ENCODE measurements around the gene CBLC.
A peak's percentile ranks its signal among the peaks of the same experiment; 100 is the strongest.

CBLC gene

DNA sequence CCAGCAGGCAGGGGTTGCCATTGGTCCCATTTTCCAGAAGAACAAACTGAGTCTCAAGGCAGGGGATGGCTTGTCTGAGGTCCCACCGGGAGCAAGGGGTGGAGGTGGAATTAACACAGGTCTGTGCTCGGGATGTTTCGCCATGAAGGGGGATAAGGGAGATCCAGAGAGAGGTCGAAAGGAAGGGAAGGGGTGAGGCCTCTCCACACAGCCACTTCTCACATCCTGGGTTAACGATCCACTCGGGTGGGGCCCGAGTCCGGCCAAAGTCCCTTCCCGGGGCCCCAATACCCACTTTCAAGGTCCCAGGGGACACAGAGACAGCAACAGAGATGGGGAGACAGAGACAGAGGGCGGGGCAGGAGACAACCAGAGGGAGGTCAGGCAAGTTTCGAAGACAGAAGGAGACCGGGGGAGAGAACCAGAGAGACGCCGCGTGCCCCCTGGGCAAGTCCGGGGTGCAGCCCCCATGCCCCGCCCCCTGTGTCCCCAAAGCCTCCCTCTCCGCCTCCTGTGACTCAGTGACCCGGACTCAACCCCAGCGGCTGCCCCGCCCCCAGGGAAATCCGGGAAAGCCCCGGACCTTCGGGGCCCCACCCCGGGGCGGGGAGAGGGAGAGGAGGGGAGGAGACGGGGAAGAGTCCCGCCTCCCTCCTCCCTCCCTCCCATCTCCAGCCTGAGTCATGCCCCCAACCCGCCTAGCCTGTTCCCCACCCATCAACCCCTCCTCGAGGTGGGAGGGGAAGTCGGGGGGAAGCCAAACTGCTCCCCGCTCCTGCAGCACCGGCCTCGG lies 30.5 kb upstream of the CBLC start:
- DNase-seq = peak; percentile 91

DNA sequence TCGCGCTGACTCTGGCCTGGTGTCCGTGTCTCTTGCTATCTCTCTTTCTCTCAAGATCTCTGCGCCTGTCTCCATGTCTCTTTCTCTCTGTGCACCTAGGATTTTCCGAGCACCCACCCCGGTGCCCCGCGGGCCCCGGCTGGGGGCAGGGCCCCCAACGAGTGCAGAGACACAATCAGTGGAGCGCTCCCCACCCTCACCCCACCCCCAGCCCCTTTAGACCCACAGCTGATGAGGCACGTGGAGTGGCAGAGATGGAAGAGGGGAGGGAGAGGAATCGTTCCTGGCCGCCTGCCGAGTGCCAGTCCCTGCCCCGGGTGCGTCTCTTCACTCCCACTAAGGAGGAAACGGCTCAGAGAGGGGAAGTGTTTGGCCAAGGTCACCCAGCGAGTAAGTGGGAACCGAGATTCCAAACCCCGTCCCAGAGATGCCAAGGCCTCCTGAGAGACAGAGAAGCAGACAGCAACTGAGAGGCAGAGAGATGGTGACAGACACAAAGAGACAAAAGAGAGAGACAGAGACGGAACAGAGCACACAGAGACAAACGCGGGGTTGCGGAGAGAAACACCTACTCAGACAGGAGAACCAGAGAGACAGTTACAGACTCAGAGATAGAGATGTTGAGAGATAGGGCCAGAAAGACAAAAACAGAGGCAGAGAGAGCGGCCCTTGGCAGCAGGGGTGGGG lies 29.8 kb upstream of the CBLC start:
- peak; percentile 31 for DNase-seq

DNA sequence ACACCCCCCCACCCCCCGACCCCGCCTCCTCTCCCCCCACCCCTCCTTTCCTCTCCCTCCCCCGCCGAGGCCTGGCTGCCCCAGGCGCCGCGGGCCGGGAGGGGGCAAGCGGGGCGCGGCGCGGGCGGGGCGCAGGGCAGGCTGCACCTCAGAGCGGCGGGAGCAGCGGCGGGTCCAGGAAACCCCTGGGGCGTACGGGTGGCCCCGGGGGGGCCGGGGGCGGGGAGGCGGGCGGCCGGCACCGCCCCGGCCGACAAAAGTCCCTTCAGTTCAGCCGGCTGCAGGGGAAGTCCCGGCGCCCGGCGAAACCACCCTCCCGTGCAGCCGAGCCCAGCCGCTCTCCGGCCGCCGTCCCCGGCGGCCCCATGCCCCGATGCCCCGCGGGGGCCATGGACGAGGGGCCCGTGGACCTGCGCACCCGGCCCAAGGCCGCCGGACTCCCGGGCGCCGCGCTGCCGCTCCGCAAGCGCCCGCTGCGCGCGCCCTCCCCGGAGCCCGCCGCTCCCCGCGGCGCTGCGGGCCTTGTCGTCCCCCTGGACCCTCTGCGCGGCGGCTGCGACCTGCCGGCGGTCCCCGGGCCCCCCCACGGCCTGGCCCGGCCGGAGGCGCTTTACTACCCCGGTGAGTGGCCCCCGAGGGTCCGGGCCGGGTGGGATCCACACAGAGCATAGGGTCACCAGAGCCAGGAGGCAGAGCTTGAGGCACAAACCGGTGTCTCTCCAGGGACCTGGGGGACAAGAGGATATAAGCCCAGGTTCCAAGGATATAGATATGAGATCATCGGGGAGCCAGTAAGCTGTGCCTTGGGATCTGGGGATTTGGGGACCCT lies 29.1 kb upstream of the CBLC start, which contains the start of gene BCL3:
TSS of gene BCL3 (plus strand) at position 283 of the 829 bp plus-strand sequence. CDS start at position 366, 83 bp downstream.
- peak; percentile 60 for DNase-seq

DNA sequence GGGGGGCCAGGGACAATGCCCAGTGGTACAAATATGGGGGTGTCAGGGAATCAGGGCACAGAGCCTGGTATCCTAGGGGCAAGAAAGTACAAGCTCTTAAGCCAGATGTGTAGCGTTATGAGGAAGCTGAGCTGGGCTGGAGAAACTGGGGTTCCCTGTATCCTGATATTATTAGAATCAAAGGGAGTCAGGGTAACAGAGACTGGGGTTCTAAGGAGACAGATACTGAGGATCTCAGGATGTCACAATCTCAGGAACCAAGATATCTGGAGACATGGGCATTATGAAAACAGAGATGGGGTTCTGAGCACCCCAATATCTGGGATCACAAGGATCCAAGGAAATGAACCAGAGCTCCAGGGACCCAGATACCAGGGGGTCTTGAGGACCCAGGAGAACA lies 28.4 kb upstream of the CBLC start:
- DNase-seq = no peak

DNA sequence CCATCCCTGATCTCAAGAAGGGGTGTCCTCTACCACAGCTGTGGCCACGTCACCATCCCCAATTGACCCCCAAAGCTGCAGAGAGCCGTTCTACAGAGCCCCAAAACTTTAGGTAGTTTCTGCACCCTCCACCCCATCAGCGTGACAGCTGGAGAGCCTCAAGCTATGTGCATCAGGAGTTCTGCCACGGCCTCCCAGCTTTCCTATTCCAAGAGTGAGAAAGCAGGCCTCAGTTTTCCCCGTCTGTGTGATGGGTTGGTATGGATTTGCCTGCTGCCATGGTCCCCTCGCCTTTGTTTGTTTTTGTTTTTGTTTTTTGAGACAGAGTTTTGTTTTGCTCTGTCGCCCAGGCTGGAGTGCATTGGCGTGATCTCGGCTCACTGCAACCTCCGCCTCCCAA lies 27.7 kb upstream of the CBLC start:
- no peak for DNase-seq

DNA sequence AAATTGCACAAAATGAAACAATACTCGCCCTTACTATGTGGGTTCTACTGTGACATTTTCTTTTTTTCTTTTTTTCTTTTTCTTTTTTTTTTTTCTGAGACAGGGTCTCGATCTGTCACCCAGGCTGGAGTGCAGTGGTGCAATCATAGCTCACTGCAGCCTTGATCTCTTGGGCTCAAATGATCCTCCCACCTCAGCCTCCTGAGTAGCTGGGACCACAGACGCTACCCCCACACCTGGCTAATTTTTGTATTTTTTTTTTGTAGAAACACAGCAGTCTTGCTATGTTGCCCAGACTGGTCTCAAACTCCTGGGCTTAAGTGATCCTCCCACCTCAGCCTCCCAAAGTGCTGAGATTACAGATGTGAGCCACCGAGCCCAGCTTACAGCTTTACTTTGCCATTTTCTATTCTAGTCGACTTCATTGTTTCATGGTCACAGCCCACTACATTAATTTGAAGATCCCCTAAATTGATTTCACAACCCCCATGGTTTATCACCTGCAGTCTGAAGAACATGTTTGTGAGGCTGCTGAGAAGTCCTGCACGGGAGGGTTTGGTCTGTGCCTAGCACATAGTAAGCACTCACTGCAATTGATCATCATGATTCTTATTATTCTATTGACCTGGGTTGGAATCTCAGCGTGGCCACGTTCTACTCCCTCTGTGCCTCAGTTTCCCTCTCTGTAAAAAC lies 25.4 kb upstream of the CBLC start:
- DNase-seq = no peak

DNA sequence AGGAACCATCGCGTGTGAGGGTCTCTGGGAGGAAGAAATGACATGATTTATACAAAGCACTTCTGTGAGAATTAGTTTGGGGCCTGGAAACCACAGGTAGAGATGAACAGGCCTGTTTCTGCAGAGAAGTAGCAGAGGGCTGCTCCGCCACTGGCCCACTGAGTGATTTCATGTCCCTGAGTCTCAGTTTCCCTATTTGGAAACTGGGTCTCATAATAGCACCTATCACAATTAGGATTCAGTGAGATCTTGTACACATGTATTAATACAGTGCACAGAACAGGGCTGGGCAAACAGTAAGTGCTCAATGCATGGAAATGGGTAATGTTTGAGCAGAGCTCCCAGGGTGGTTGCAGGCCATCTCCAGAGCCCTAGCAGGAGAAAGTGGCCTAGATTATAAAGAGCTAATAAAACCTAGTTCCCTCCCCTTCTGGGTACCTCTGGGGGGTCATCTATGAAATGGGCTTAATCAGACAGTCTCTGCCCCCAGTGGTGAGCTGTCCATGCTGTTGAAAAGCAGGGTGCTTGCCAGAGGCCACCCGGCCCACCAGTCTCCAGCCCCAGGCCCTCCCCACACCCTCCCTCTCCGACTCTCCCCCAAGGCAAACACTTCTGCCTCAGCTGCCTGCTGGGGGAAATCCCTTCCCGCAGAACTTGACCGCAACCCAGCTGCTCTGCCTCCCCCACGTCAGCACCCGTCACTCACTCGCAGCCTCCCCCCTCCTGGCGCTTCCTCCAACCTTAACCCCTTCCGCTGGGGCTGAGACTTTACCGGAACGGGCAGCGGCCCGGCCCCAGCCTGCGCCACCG lies 24.7 kb upstream of the CBLC start:
- peak; percentile 94 for DNase-seq

DNA sequence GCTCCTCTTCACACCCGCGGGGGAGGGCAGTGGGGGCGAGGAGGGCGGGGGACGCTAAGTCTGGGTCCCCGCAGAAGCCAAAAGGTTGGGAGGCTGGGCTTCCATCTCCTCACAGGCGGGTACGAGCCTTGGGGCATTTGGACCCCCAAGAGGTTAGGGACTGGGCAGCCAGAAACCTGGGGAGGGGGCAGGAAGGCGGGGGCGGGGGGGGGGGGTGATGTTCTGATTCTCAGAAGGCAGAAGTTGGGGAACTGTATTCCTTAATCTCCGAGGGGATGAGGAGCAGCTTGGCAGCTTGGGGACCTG lies 24.1 kb upstream of the CBLC start:
- no peak for DNase-seq

DNA sequence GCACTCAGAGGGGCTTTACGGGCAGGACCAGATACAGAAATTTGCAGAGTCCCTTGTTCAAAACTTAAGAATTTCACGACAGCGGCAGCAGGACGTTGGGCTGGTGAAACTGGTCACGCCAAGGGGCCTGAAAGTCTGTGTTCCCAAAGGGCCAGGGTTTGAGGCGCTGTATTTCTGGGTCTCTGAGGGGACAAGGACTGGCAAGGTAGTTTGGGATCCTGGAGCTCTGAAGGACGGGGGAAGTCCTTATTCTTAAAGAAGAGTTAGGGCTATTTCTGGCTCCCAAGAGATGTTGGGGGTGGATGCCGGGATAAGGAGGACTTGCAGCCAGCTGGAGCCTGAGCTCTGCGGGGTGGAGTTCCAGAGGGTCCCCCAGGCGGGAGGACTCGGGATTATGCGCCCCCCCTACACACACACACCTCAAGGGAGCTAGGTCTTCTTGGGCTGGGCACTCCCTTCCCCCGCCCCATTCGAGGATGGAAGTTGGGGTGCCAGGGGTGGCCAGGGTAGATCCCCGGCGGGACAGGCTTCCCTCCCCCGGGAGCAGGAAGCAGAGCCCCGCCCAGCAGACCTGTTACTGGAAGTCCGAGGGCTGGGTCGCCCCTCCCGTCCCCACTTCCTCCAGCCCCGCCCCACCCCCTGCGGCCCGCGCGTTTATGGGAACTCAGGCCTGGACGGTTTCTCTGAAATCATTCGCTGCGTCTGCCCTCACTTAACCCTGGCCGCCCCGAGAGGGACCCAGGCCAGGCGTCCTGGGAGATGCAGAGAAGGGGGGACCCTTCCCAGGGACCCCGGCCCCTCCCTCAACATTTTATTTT lies 23.5 kb upstream of the CBLC start:
- peak; percentile 73 for DNase-seq

DNA sequence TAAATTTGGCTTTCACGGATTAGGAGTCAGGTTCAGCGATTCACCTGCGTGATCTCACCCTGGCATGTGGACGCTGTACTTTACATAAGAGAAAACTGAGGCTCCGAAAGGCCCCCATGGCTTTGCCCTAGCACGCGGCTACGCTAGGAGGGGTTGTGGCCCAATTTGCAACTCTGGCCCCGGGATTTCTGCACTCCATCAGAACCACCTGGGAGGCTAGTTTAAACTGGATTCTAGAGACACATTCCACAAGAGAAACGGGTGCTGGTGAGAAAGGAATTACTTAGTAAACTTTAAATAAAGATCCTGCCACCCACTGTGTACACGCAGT lies 23.0 kb upstream of the CBLC start:
- no peak for DNase-seq

DNA sequence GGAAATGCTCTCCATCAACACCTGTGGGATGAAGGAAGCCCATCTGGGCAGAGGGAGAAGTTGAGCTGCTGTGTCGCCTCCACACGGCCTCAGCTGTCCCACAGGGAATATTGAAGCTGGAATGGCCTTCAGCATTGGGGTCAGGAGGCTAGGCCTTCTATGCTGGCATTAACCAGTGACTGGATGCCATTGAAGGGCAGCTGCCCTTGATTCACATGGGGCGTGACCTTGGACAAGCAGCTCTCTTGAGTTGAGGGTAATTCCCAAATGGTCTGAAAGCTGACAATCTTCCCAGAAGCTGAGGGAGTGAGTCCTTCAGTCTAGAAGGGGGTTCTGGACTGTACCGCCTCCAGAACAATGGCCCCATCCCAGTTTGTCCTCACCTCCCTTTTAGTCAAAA lies 22.5 kb upstream of the CBLC start:
- no peak for DNase-seq

DNA sequence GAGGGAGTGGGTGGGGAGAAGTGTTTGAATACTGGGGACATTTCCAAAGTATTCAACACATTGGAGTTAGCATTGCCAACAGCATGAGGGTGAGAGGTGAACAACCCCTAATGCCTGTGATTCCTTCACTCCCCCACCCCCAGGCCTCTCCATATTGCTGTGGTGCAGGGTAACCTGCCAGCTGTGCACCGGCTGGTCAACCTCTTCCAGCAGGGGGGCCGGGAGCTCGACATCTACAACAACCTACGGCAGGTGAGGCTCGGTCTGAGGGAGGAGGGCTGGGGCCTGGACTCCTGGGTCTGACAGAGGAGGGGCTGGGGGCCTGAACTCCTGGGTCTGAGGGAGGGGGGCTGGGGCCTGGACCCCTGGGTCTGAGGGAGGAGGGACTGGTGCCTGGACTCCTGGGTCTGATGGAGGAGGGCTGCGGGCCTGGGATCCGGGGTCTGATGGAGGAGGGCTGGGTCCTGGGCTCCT lies 21.6 kb upstream of the CBLC start:
- no peak for DNase-seq

DNA sequence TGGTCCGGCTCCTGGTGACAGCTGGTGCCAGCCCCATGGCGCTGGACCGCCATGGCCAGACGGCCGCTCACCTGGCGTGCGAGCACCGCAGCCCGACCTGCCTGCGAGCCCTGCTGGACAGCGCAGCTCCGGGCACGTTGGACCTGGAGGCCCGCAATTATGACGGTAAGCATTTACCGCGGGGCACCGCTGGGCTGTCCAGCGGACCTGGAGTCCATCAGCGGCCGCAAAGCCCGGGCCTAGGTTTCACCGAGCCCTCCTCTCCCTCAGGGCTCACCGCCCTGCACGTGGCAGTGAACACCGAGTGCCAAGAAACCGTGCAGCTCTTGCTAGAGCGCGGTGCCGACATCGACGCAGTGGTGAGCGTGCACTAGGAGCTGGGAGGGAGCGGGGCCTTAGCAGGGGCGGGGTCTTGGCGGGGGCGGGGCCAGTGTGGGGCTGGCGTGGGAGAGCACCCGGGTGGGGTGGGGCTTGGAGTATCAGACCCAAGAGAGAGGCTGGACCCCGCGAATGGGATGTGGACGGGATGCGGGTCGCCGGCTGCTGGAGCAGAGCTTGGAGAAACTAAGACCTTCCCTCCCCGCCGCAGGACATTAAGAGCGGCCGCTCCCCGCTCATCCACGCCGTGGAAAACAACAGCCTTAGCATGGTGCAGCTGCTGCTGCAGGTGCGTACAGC lies 20.5 kb upstream of the CBLC start:
- no peak for DNase-seq

DNA sequence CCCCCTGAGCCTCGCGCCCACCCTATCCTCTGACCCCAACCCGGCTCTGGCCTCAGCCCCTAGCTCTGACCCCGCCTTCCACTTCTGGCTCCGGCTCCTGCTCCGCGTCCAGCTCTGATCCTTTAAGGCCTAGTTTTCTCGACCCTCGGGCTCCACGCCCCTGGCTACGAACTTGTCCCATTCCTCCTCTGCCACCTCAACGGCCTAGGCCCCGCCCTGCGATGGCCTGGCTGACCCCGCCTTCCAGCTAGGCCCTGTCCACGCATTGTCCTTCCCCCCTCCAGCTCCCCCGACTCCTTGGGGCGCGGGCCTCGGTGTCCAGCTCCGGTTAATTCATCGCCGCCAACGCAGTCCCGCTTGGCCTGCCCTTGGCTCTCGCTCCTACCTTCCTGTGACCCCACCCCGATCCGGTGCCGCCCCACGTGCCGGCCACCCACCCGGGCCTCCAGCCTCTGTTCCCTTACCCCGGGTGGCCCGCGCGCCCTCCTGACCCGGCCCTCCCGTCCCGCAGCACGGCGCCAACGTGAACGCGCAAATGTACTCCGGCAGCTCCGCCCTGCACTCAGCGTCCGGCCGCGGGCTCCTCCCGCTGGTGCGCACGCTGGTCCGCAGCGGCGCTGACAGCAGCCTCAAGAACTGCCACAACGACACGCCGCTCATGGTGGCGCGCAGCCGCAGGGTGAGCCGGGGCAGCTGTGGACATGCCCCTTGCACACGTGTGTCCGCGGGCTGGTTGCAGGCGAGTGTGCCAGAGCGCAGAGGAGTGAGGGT lies 19.8 kb upstream of the CBLC start:
- DNase-seq = no peak

DNA sequence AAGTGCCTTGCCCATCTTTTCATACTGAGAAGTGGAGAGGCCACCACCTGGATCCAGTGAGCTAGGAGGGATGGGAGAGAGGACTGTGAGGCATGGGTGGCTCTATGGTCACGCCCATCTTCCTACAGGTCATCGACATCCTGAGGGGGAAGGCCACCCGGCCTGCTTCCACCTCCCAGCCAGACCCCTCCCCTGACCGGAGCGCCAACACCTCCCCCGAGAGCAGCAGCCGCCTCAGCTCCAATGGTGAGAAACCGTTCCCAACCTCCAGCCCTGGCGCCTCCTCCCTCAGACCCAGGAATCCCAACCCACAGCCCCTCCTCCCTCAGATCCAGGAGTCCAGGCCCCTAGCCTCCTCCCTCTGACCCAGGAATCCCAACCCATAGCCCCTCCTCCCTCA lies 19.1 kb upstream of the CBLC start:
- no peak for DNase-seq

DNA sequence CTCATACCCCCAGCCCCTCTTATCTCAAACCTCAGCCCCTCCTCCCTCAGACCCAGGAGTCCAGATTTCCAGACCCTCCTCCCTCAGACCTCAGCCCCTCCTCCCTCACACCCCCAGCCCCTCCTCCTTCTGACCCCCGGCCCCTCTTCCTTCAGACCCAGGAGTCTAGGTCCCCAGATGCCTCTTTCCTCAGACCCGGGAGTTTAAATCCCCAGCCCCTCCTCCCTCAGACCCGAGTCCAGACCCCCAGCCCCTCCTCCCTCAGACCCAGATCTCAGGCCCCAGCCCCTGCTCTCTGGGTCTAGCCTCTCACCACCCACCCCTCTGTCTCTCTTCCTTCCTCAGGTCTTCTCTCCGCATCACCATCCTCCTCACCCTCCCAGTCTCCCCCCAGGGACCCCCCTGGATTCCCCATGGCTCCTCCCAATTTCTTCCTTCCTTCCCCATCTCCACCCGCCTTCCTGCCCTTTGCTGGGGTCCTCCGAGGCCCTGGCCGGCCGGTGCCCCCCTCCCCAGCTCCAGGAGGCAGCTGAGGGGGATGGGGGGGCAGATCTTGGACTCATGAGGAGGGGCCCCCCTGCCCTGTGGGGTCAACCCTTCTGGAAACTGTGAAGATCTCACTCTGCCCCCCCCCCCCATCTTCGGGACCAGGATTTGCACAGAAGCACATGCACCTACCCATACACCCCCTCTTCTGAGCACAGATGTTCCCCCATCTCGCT lies 18.4 kb upstream of the CBLC start:
- no peak for DNase-seq

DNA sequence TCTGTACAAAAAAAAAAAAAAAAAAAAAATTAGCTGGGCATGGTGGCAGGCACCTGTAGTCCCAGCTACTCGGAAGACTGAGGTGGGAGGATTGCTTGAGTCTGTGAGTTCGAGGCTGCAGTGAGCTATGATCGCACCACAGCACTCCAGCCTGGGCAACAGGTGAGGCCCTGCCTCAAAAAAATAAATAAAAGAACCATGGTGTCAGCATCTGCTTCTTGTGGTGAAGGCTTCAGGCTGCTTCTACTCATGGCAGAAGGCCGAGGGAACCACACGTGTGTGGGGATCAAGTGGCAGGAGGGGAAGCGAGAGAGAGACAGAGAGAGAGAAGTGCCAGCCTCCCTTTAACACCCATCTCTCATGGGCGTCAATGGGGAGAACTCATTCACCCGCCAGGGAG lies 15.7 kb upstream of the CBLC start:
- DNase-seq = no peak

DNA sequence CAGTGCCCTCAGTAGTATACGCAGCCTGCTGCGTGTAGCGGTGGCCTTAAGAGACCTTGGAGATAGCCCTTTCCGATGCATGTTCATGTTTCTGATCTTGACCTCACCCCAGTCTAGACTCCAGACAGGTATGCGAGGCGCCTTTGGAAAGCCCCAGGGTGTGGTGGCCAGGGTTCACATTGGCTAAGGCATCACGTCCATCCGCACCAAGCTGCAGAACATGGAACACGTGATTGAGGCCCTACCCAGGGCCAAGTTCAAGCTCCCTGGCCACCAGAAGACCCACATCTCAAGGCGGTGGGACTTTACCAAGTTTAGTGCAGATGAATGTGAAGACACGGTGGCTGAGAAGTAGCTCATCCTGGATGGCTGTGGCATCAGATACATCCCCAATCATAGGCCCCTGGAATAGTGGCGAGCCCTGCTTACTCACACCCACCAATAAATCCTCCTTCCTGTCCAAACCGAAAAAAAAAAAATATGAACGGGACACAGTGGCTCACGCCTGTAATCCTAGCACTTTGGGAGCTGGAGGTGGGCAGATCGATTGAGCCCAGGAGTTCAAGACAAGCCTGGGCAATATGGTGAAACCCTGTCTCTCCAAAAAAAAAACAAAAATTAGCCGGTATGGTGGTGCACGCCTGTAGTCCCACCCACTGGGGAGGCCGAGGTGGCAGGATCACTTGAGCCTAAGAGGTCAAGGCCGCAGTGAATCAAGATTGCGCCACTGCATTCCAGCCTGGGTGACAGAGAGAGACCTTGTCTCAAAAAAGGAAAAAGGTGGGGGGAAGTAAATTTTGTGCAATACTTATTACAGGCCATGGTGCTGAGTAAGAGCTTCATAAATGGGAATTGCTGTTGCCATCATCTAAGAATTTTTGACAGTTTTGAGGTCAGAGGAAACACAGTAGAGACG lies 12.4 kb upstream of the CBLC start:
- DNase-seq = no peak
